Measurements from ENCODE around the gene SEC31B.

DNA sequence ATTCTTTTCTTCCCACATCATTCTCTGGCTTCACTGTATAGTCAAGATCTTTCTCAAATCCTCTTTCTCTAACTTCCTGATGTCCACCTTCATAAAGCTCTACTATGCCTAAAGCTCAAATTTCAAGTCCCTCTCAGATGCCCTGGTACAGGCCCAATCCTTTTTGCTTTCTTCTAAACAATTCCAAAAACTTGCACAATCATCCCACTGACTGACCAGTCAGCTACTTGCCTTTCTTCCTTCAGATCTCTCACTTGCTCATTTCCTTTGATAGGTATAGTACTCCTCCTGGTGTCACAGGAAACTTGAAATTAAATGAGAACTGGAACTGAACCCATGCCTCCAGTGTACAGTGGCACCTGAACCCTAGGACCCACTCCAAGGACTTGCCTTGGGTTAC is 18.2 kb downstream of the SEC31B start:
- TF ChIP-seq, protein P1, sequence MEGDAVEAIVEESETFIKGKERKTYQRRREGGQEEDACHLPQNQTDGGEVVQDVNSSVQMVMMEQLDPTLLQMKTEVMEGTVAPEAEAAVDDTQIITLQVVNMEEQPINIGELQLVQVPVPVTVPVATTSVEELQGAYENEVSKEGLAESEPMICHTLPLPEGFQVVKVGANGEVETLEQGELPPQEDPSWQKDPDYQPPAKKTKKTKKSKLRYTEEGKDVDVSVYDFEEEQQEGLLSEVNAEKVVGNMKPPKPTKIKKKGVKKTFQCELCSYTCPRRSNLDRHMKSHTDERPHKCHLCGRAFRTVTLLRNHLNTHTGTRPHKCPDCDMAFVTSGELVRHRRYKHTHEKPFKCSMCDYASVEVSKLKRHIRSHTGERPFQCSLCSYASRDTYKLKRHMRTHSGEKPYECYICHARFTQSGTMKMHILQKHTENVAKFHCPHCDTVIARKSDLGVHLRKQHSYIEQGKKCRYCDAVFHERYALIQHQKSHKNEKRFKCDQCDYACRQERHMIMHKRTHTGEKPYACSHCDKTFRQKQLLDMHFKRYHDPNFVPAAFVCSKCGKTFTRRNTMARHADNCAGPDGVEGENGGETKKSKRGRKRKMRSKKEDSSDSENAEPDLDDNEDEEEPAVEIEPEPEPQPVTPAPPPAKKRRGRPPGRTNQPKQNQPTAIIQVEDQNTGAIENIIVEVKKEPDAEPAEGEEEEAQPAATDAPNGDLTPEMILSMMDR (IDR thresholded peaks at IDR 0.05), result no peak
- TF ChIP-seq ZFX (IDR thresholded peaks at IDR 0.05; ENCODE audit: borderline replicate concordance), result no peak

Measured in 22Rv1 (cell line).